Left ventricle myocardium inferior (tissue), 1 donor: ENCODE data around the gene CEND1. TPM values are rescaled to one million over a fixed set of nuclear protein-coding genes. Genes with fewer than 3 reads are reported as not detected.

Experiments used
- DNase-seq: peaks from one replicate; pipeline ENCODE4 v3.0.0-alpha.2; 2020
- H3K27ac ChIP-seq: fragments of 200-600 bp; replicated peaks from 2 replicates; pipeline ENCODE4 v1.8.0; 2021
- H3K27me3 ChIP-seq: fragments of 200-600 bp; 2 replicates; pipeline ENCODE4 v1.8.0; 2021; ENCODE audit warnings: low read depth
- H3K36me3 ChIP-seq: fragments of 200-600 bp; 2 replicates; pipeline ENCODE4 v1.8.0; 2021
- H3K4me1 ChIP-seq: fragments of 200-600 bp; 2 replicates; pipeline ENCODE4 v1.8.0; 2021
- H3K4me3 ChIP-seq: fragments of 200-600 bp; 2 replicates; pipeline ENCODE4 v1.8.0; 2021; ENCODE audit warnings: mild to moderate bottlenecking, moderate library complexity
- H3K9me3 ChIP-seq: fragments of 200-600 bp; replicated peaks from 2 replicates; pipeline ENCODE4 v1.8.0; 2021
- CTCF ChIP-seq: fragments of 200-600 bp; IDR thresholded peaks from 2 replicates; pipeline ENCODE4 v1.8.0; 2021; ENCODE audit warnings: antibody characterized with exemption, mild to moderate bottlenecking, borderline replicate concordance
- intact Hi-C: fragments of 100-400 bp; cut with micrococcal nuclease; formaldehyde crosslinking; loops from one replicate; pipeline ENCODE4 v1.11.0; 2022
- total RNA-seq: library from RNA; stranded (reverse); fragmentation: NEBNext Ultra II Directional; extraction: Animal tissue kit (Norgen Biotek cat#: 25700); gene quantifications from one replicate; pipeline ENCODE4 v1.2.1, GENCODE V29; 2021
- donor health status: DM: no; HTN: yes; CAD: no; lungs with severe emphysema.

Gene CEND1
- total RNA-seq, 1 donor from 2014 or later: not detected

DNA sequence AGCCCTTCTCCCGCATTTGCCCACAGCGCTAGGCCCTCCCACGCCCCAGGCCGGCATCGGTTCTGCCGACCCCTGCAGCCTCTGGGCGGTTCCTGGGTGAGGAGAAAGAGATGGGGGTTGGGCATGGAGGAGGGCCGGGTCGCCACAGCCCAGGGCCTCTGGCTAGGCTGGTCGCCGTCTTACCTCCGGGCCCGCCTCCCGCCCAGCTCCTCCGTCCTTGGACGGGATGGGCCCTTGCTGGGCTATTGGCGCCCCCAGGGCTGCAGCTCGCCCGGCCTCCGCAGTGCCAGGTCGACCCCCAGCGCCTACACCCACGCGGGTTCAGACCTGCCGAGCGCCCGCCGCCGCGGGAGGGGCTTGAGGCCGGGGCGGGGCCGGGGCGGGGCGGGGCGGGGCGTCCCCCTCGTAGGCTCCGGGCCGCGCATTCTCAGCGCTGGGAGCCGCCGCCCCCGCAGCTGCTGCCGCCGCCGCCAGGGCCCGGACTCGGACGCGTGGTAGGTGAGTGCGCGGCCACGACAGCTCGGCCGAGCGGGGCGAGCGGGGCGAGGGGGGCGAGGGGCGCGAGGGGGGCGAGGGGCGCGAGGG, 42.7 kb upstream of the CEND1 start, which contains the start of gene CD151:
Gene CD151 (plus strand): TSS at position 424 of the 585 bp plus-strand sequence. CDS start 3,118 bp downstream, outside the sequence.
- H3K27ac ChIP-seq: peak within 1 kb of the TSS; percentile 98
- intact Hi-C loops: no loop called here
- TF ChIP-seq CTCF: no peak
- DNase-seq: peak; percentile 54
- peaks cover 95% of the 10 kb centered on the region for H3K4me1 ChIP-seq
- H3K9me3 ChIP-seq: no peaks in the 10 kb centered on the region
- peaks cover 19% of the 10 kb centered on the region for H3K36me3 ChIP-seq
- no peaks in the 10 kb centered on the region for H3K27me3 ChIP-seq
- H3K4me3 ChIP-seq: peak within 1 kb of the TSS; percentile 93

- peak overlapping the region; percentile 93 for H3K4me3 ChIP-seq
- no peaks in the 10 kb centered on the region for H3K9me3 ChIP-seq
- intact Hi-C loops: no loop called here
- peak overlapping the region; percentile 98 for H3K27ac ChIP-seq
- H3K27me3 ChIP-seq: no peaks in the 10 kb centered on the region
- H3K4me1 ChIP-seq: peaks cover 95% of the 10 kb centered on the region
- peaks cover 14% of the 10 kb centered on the region for H3K36me3 ChIP-seq
- DNase-seq: no peak
- no peak for TF ChIP-seq CTCF
Measured at GRCh38 chr11:831961-832528, 42.2 kb upstream of the CEND1 start.

GRCh38 chr11:831118-831864, 41.4 kb upstream of the CEND1 start:
- TF ChIP-seq CTCF: no peak
- Histone ChIP-seq H3K4me3 (peak overlapping the region; percentile 73), H3K27ac (no peak overlapping the region), H3K27me3 (no peaks in the 10 kb centered on the region), H3K4me1 (peaks cover 95% of the 10 kb centered on the region), H3K36me3 (peaks cover 6% of the 10 kb centered on the region), H3K9me3 (no peaks in the 10 kb centered on the region)
- intact Hi-C loops: no loop called here
- no peak for DNase-seq

DNA sequence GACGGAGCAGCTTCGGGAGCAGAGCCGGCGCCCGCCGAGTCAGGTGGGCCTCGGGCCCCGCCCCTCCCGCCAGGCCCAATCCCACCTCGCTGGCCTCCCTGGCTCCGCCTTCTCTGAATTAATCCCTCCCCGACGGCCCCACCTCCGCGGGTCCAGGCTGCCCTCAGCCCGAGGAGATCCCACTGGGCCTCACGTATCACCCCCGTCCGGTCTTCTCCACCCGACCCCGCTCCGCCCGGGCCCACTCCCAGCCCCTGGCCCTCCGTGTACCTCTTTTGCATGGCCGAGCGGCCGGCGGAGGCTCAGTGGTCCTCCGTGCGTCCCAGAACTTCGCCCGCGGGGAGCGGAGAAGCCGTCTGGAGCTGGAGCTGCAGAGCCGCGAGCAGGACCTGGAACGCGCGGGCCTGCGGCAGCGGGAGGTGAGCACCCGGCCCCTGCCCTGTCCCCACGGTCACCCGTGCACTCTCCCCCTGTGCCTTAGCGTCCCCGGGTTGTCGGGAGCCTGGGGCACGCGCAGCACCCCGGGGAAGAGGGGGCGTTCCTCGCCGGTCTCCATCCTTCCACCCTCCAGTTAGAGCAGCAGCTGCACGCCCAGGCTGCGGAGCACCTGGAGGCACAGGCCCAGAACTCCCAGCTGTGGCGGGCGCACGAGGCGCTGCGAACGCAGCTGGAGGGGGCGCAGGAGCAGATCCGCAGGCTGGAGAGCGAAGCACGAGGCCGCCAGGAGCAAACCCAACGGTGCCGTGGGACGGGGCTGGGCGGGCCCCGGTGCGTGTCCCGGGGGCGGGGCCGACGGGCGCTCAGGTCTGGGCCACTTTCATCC, 40.6 kb upstream of the CEND1 start:
- Histone ChIP-seq H3K4me1 (peaks cover 96% of the 10 kb centered on the region), H3K27ac (peak overlapping the region; percentile 92), H3K9me3 (no peaks in the 10 kb centered on the region), H3K4me3 (peak overlapping the region; percentile 73), H3K36me3 (peaks cover 5% of the 10 kb centered on the region), H3K27me3 (no peaks in the 10 kb centered on the region)
- intact Hi-C loops: no loop called here
- DNase-seq: peak; percentile 83
- no peak for TF ChIP-seq CTCF

- no peak for DNase-seq
- intact Hi-C loops: no loop called here
- Histone ChIP-seq H3K4me3 (peak overlapping the region; percentile 73), H3K27ac (peak overlapping the region; percentile 92), H3K9me3 (no peaks in the 10 kb centered on the region), H3K27me3 (no peaks in the 10 kb centered on the region), H3K4me1 (peaks cover 92% of the 10 kb centered on the region), H3K36me3 (peaks cover 11% of the 10 kb centered on the region)
- no peak for TF ChIP-seq CTCF
Measured at GRCh38 chr11:829847-830294, 40.0 kb upstream of the CEND1 start.
